Small intestine (tissue), 7 donors: ENCODE results near the gene C1S. TPM values are rescaled to one million over a fixed set of nuclear protein-coding genes. Genes with fewer than 3 reads are reported as not detected.
A peak's percentile ranks its signal among the peaks of the same experiment; 100 is the strongest.

Experiments
- DNase-seq, 2 donors: peaks; one replicate each; pipeline versions ENCODE4 v3.0.0 to v3.0.0-alpha.2; 2013
- FAIRE-seq: peaks from 2 replicates; lab custom pipeline; 2012; peaks lifted over from hg19 to GRCh38; lab: Jason Lieb, UNC
- H3K27ac ChIP-seq, 3 donors: one replicate each; pipeline ENCODE4 v1.5.1; 2013; ENCODE audit warnings: low read length in 2 of 3, mild to moderate bottlenecking in 2 of 3, control low read depth in 1 of 3, inconsistent platforms in 1 of 3, low read depth in 1 of 3, moderate library complexity in 1 of 3
- H3K27me3 ChIP-seq, 3 donors: one replicate each; pipeline ENCODE4 v1.6.1; 2013; ENCODE audit warnings: low read length in 3 of 3, inconsistent platforms in 1 of 3; ENCODE audit not compliant: control insufficient read depth in 3 of 3, insufficient read depth in 3 of 3
- H3K36me3 ChIP-seq, 3 donors: one replicate each; pipeline ENCODE4 v1.6.1; 2013; ENCODE audit warnings: low read length in 3 of 3, inconsistent platforms in 1 of 3, low read depth in 1 of 3, mild to moderate bottlenecking in 1 of 3, moderate library complexity in 1 of 3; ENCODE audit not compliant: control insufficient read depth in 3 of 3, insufficient read depth in 2 of 3
- H3K4me1 ChIP-seq, 3 donors: one replicate each; pipeline ENCODE4 v1.6.1; 2013; ENCODE audit warnings: low read length in 2 of 3, inconsistent platforms in 1 of 3, low read depth in 1 of 3, mild to moderate bottlenecking in 1 of 3, moderate library complexity in 1 of 3; ENCODE audit not compliant: control insufficient read depth in 3 of 3, insufficient read depth in 2 of 3
- H3K4me3 ChIP-seq, 3 donors: one replicate each; pipeline ENCODE4 v1.5.1; 2013; ENCODE audit warnings: low read length in 3 of 3, control low read depth in 1 of 3, inconsistent platforms in 1 of 3, low read depth in 1 of 3, mild to moderate bottlenecking in 1 of 3, moderate library complexity in 1 of 3
- H3K9me3 ChIP-seq, 2 donors: one replicate each; pipeline ENCODE4 v1.6.1; 2013; ENCODE audit warnings: low read depth in 1 of 2, low read length in 1 of 2; ENCODE audit not compliant: control insufficient read depth in 2 of 2, insufficient read depth in 1 of 2
- WGBS, 3 donors: extraction: QIAGEN DNeasy Blood & Tissue Kit; methylation state at CpG; one replicate each; pipeline ENCODE4 v1.1.7; 2013; 5-methylcytosine and 5-hydroxymethylcytosine counted together
- polyA plus RNA-seq, 4 donors: library from polyadenylated mRNA; stranded (reverse) in 3 of 4; unstranded in 1 of 4; fragments of 200-250 nt in 3 of 4; fragments of 120-200 nt in 1 of 4; gene quantifications; one replicate each; pipeline versions ENCODE4 v1.2.1 to v1.2.3, GENCODE V29; 2013
- donor health status: healthy with polysubstance abuse.
- donor health status: control.
- donor health status: control.
- donor health status: Bipolar disorder and iron deficiency.
- donor health status: healthy.

The C1S gene
- polyA plus RNA-seq, 4 donors = 4.7 to 196 (median 35.0) TPM

GRCh38 chr12:7108796-7109571 lies 48.5 kb downstream of the C1S start, which contains the start of gene C1RL:
TSS of gene C1RL (minus strand) at chr12:7109214. CDS start at chr12:7109180, 34 bp downstream.
- 9 to 13% (median 11%) methylated on average over 19 to 23 of the region's 23 CpGs for WGBS, 3 donors

DNA sequence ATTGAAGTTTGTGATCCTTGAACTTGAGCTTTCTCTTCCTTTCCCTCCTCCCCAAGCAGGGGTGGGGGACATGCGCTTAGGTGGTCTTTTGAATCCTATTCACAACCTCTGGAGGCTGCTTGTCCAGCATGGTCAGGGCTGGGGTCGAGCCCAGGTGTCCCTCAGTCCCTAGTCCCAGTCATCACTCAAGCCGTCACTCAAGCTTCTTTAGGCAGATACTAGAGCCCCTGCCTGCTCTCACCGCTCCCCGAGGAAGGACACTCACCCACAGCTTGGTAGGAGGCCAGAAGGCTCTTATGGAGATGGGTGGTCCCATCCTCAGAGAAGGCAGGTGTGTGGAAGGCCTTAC lies 49.0 kb downstream of the C1S start:
- no peaks in the 10 kb centered on the region for H3K27me3 ChIP-seq
- DNase-seq (no peak), FAIRE-seq (no peak)
- peak overlapping the region in 1 of 3 donors; percentile 74 for H3K4me3 ChIP-seq
- WGBS, 3 donors = 55 to 68% (median 61%) methylated on average over 5 of the region's 5 CpGs
- peak overlapping the region in 1 of 3 donors; percentile 27 for H3K27ac ChIP-seq
- H3K36me3 ChIP-seq = peaks cover 0 to 22% (median 0%) of the 10 kb centered on the region in 3 donors
- H3K4me1 ChIP-seq = peaks cover 0 to 9% (median 2%) of the 10 kb centered on the region in 3 donors
- H3K9me3 ChIP-seq = no peaks in the 10 kb centered on the region

More at GRCh38 chr12:7108796-7109571, 48.5 kb downstream of the C1S start, which contains the start of gene C1RL:
- H3K9me3 ChIP-seq = no peaks in the 10 kb centered on the region
- no peaks in the 10 kb centered on the region for H3K27me3 ChIP-seq
- H3K27ac ChIP-seq = peak within 1 kb of the TSS; percentile 90 to 98 (median 91)
- peaks cover 0 to 27% (median 3%) of the 10 kb centered on the region in 3 donors for H3K36me3 ChIP-seq
- peaks cover 0 to 12% (median 2%) of the 10 kb centered on the region in 3 donors for H3K4me1 ChIP-seq
- DNase-seq = peak; percentile 83 to 92
- H3K4me3 ChIP-seq = peak within 1 kb of the TSS; percentile 59 to 74 (median 71)
- no peak for FAIRE-seq

DNA sequence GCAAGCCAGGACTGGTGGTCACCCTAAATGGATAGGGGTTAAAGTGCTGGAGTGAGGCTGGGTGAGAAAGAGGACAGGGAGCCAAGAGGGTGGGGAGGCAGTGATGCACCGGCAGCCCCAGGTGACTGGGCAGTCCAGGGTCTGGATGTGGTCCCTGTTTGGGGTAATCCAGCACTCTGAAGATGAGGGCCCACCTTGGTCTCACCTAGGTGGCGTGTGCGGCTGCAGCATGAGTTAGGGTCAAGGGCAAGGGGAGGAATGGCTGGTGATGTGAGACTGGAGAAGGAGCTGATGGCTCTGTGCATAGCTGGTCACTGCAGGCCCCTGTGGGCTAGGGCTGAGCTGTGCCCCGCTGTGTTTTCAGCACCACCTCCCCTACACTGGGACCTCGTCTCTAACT lies 50.1 kb downstream of the C1S start:
- no peak overlapping the region for H3K27ac ChIP-seq
- FAIRE-seq = no peak
- no peak for DNase-seq
- no peaks in the 10 kb centered on the region for H3K27me3 ChIP-seq
- H3K9me3 ChIP-seq = no peaks in the 10 kb centered on the region
- H3K36me3 ChIP-seq = peaks cover 0 to 27% (median 0%) of the 10 kb centered on the region in 3 donors
- no peak overlapping the region for H3K4me3 ChIP-seq
- peaks cover 0 to 9% (median 2%) of the 10 kb centered on the region in 3 donors for H3K4me1 ChIP-seq
- WGBS, 3 donors = 91 to 93% (median 93%) methylated on average over 5 of the region's 5 CpGs

- no peak overlapping the region for H3K27ac ChIP-seq
- 74 to 87% (median 83%) methylated on average over 4 of the region's 4 CpGs for WGBS, 3 donors
- no peaks in the 10 kb centered on the region for H3K9me3 ChIP-seq
- FAIRE-seq (no peak), DNase-seq (no peak)
- H3K27me3 ChIP-seq = no peaks in the 10 kb centered on the region
- no peak overlapping the region for H3K4me3 ChIP-seq
- H3K36me3 ChIP-seq = peaks cover 0 to 39% (median 0%) of the 10 kb centered on the region in 3 donors
- H3K4me1 ChIP-seq = peaks cover 0 to 9% (median 2%) of the 10 kb centered on the region in 3 donors
Measured at GRCh38 chr12:7112041-7112440, 51.5 kb downstream of the C1S start.

DNA sequence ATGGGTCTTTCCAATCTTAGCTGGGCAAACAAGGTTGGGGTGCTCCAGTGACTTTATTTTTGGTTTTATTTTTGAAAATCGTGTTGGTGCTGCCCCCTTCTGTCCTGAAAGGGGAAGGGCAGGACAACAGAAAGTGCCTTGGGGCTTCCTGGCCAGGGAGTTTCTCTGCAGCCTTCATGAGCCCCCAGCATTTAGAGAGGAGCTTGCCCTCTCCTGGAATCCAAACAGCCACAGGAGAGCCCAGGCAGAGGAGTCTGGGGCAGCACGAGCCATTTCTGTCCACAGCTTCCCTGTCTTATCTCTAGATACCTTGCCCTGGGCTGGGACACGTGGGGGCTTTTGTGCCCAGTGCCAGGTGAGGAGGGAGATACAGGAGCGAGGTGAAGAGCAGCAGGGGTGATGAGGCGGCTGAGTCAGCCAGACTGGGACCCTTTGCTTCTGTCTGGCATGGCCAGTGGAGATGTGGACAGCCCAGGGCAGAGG lies 52.9 kb downstream of the C1S start:
- no peak for FAIRE-seq
- no peaks in the 10 kb centered on the region for H3K9me3 ChIP-seq
- no peak overlapping the region for H3K4me3 ChIP-seq
- no peaks in the 10 kb centered on the region for H3K27me3 ChIP-seq
- no peak overlapping the region for H3K27ac ChIP-seq
- WGBS, 3 donors = 24 to 41% (median 26%) methylated on average over 4 to 5 of the region's 5 CpGs
- H3K4me1 ChIP-seq = peaks cover 0 to 21% (median 3%) of the 10 kb centered on the region in 3 donors
- peaks cover 0 to 51% (median 0%) of the 10 kb centered on the region in 3 donors for H3K36me3 ChIP-seq
- DNase-seq = peak; percentile 42 to 55

DNA sequence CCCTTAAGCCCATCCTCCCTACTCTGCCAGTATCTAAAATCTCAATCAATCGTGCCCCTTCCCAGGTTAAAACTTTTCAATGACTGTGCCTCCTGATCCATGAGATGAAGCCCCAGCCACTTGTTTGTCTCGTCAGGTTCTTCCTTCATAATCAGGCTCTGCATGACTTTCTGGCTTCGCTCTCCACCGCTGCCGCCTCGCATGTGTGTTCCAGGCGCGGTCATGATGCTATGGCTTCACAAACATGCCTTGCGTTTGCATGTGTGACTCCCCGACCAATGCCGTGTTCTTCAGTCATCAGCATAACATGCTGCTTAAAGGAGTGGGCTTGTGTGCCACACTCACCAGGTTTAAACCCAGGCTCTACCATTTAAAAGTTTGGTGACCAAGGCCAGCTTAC lies 53.5 kb downstream of the C1S start:
- Histone ChIP-seq H3K36me3 (peaks cover 0 to 53% (median 0%) of the 10 kb centered on the region in 3 donors), H3K4me1 (peaks cover 0 to 22% (median 3%) of the 10 kb centered on the region in 3 donors), H3K4me3 (no peak overlapping the region), H3K27me3 (no peaks in the 10 kb centered on the region), H3K27ac (no peak overlapping the region), H3K9me3 (no peaks in the 10 kb centered on the region)
- FAIRE-seq = no peak
- no peak for DNase-seq
- 92 to 95% (median 94%) methylated on average over 11 of the region's 11 CpGs for WGBS, 3 donors

- Histone ChIP-seq H3K9me3 (no peaks in the 10 kb centered on the region), H3K4me1 (peaks cover 0 to 18% (median 3%) of the 10 kb centered on the region in 3 donors), H3K27ac (no peak overlapping the region), H3K4me3 (no peak overlapping the region), H3K36me3 (peaks cover 0 to 59% (median 0%) of the 10 kb centered on the region in 3 donors), H3K27me3 (no peaks in the 10 kb centered on the region)
- no peak for FAIRE-seq
- WGBS, 3 donors = 87 to 93% (median 87%) methylated on average over 6 of the region's 6 CpGs
- DNase-seq = no peak
Measured at GRCh38 chr12:7114851-7115250, 54.3 kb downstream of the C1S start.

DNA sequence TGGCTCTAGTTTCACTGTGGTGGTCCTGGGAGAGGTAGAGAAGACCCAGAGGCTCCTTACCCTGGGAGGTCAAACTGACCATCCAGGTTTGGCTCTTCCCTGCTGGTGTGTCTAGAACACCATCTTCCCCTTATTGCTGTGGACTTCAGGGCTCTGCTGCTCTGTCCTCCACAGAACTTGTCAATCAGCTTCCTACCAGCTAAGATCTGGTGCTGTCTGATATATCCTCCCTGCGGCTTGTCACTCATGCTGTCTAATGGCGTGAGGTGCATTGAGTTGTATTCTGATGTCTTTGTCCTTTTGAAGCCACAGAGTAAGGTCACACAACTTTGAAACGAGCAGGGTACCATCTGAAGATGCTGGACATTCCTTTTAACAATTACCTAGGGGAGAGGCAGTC lies 55.7 kb downstream of the C1S start:
- FAIRE-seq = no peak
- Histone ChIP-seq H3K9me3 (no peaks in the 10 kb centered on the region), H3K27me3 (no peaks in the 10 kb centered on the region), H3K4me3 (no peak overlapping the region), H3K36me3 (peaks cover 0 to 62% (median 0%) of the 10 kb centered on the region in 3 donors), H3K27ac (no peak overlapping the region), H3K4me1 (peaks cover 0 to 18% (median 3%) of the 10 kb centered on the region in 3 donors)
- DNase-seq = no peak
- 83 to 88% (median 86%) methylated on average over 3 of the region's 3 CpGs for WGBS, 3 donors
